Spleen (tissue), 11 donors: ENCODE data around the gene TMEM86B. TPM values are rescaled to one million over a fixed set of nuclear protein-coding genes. Genes with fewer than 3 reads are reported as not detected.

Source experiments
- DNase-seq: peaks from one replicate; pipeline ENCODE4 v3.0.0-alpha.2; 2020
- H3K27ac ChIP-seq, 8 donors: fragments of 200-600 bp; sonication (generic) in 7 of 8; 1 replicate in 4 of 8; 2 replicates in 4 of 8; pipeline versions ENCODE4 v1.5.0 to v1.8.0; 2016 to 2021; ENCODE audit warnings: inconsistent platforms in 4 of 8, mild to moderate bottlenecking in 4 of 8, moderate library complexity in 1 of 8
- H3K27me3 ChIP-seq, 7 donors: fragments of 200-600 bp; sonication (generic) in 6 of 7; replicated peaks in 1 of 7; 1 replicate in 4 of 7; 2 replicates in 3 of 7; pipeline versions ENCODE4 v1.5.0 to v1.8.0; 2016 to 2021; ENCODE audit warnings: inconsistent platforms in 3 of 7, mild to moderate bottlenecking in 1 of 7
- H3K36me3 ChIP-seq, 6 donors: fragments of 200-600 bp; sonication (generic) in 5 of 6; 1 replicate in 4 of 6; 2 replicates in 2 of 6; pipeline versions ENCODE4 v1.5.0 to v1.8.0; 2016 to 2021; ENCODE audit warnings: inconsistent platforms in 2 of 6
- H3K4me1 ChIP-seq, 6 donors: fragments of 200-600 bp; sonication (generic) in 5 of 6; 1 replicate in 3 of 6; 2 replicates in 3 of 6; pipeline versions ENCODE4 v1.5.0 to v1.8.0; 2016 to 2021; ENCODE audit warnings: inconsistent platforms in 3 of 6
- H3K4me3 ChIP-seq, 8 donors: fragments of 200-600 bp; sonication (generic) in 7 of 8; 1 replicate in 4 of 8; 2 replicates in 4 of 8; pipeline versions ENCODE4 v1.5.0 to v1.8.0; 2016 to 2021; ENCODE audit warnings: inconsistent platforms in 4 of 8, mild to moderate bottlenecking in 4 of 8, moderate library complexity in 2 of 8
- H3K9me3 ChIP-seq, 8 donors: fragments of 200-600 bp; sonication (generic) in 7 of 8; 1 replicate in 4 of 8; 2 replicates in 4 of 8; pipeline versions ENCODE4 v1.5.0 to v1.8.0; 2016 to 2021; ENCODE audit warnings: inconsistent platforms in 4 of 8
- CTCF ChIP-seq, 11 experiments: fragments of 200-600 bp in 7 of 11; fragments of 450-650 bp in 4 of 11; sonication (generic) in 4 of 11; IDR thresholded peaks in 8 of 11; conservative IDR thresholded peaks in 3 of 11; 1 replicate in 7 of 11; 2 replicates in 4 of 11; pipeline versions ENCODE4 v1.4.0 to v1.8.0; 2016 to 2021; ENCODE audit warnings: antibody characterized with exemption in 11 of 11, inconsistent platforms in 4 of 11, mild to moderate bottlenecking in 1 of 11
- POLR2A ChIP-seq, 3 donors: fragments of 450-650 bp; IDR thresholded peaks; one replicate each; pipeline ENCODE4 v1.5.1; 2017; ENCODE audit warnings: antibody characterized with exemption in 3 of 3, mild to moderate bottlenecking in 1 of 3
- POLR2AphosphoS5 ChIP-seq, 3 donors: sonication (generic); formaldehyde crosslinking; IDR thresholded peaks; one replicate each; pipeline ENCODE4 v1.5.1; 2017; ENCODE audit warnings: antibody characterized with exemption in 3 of 3
- WGBS, 5 donors: extraction: QIAGEN DNeasy Blood & Tissue Kit in 3 of 5; methylation state at CpG; one replicate each; pipeline versions ENCODE4 v1.1.5 to v1.1.7; 2013 to 2018; 5-methylcytosine and 5-hydroxymethylcytosine counted together
- intact Hi-C: fragments of 100-400 bp; cut with DNase I; formaldehyde crosslinking; loops from one replicate; pipeline ENCODE4 v1.15.0; 2023; ENCODE audit warnings: low total_unique reads
- polyA plus RNA-seq, 3 donors: library from polyadenylated mRNA; stranded (reverse); fragments of 200-250 nt; gene quantifications; one replicate each; pipeline ENCODE4 v1.2.1, GENCODE V29; 2013
- total RNA-seq, 7 donors: library from RNA; depleted of rRNA in 3 of 7; stranded (reverse); fragments of >200 nt in 3 of 7; fragmentation: NEBNext Ultra II Directional in 4 of 7; extraction: Animal tissue kit (Norgen Biotek cat#: 25700) in 4 of 7; gene quantifications; one replicate each; pipeline versions ENCODE4 v1.1.0 to v1.2.1, GENCODE V29; 2016 to 2021
- donor health status: healthy with polysubstance abuse.
- donor health status: DM: no; HTN: no; CAD: no; lungs with moderate emphysema.
- donor health status: DM: no; HTN: no; CAD: no.
- donor health status: Bipolar disorder and iron deficiency.
- donor health status: healthy.
- donor health status: DM: no; HTN: no; CAD: no.
- donor health status: DM: yes; HTN: yes; CAD: no.

Gene TMEM86B
- total and polyA plus RNA-seq, 10 donors: 7.5 to 31.5 (median 10.5) TPM

- 86 to 89% (median 87%) methylated on average over 20 to 30 of the region's 30 CpGs for WGBS, 5 donors
- Histone ChIP-seq H3K9me3 (no peaks in the 10 kb centered on the region), H3K4me3 (no peak overlapping the region), H3K27ac (peak overlapping the region in 7 of 8 donors; percentile 4 to 61 (median 34)), H3K4me1 (peaks cover 0 to 32% (median 15%) of the 10 kb centered on the region in 6 donors), H3K27me3 (no peaks in the 10 kb centered on the region), H3K36me3 (peaks cover 5 to 100% (median 93%) of the 10 kb centered on the region in 6 donors)
- TF ChIP-seq CTCF (IDR thresholded peaks at IDR 0.05 in 8 of 11, conservative IDR thresholded peaks at IDR 0.05 in 3 of 11) (no peak), POLR2AphosphoS5 (IDR thresholded peaks at IDR 0.05) (peak in 1 of 3 donors; percentile 79)
- DNase-seq: no peak
- intact Hi-C loops: no loop called here
These were observed 3.1 kb upstream of the TMEM86B start for GRCh38 chr19:55231391-55232285.

GRCh38 chr19:55230780-55231179 is 2.2 kb upstream of the TMEM86B start:
- TF ChIP-seq CTCF (IDR thresholded peaks at IDR 0.05 in 8 of 11, conservative IDR thresholded peaks at IDR 0.05 in 3 of 11) (no peak), POLR2AphosphoS5 (IDR thresholded peaks at IDR 0.05) (no peak), POLR2A (IDR thresholded peaks at IDR 0.05) (no peak)
- Histone ChIP-seq H3K9me3 (no peaks in the 10 kb centered on the region), H3K4me3 (no peak overlapping the region), H3K27me3 (no peaks in the 10 kb centered on the region), H3K27ac (peak overlapping the region in 3 of 8 donors; percentile 34 to 57 (median 36)), H3K36me3 (peaks cover 5 to 100% (median 89%) of the 10 kb centered on the region in 6 donors), H3K4me1 (peaks cover 0 to 32% (median 15%) of the 10 kb centered on the region in 6 donors)
- intact Hi-C loops: no loop called here
- 78 to 96% (median 83%) methylated on average over 8 to 13 of the region's 13 CpGs for WGBS, 5 donors
- no peak for DNase-seq

GRCh38 chr19:55230329-55230728 is 1.8 kb upstream of the TMEM86B start:
- H3K36me3 ChIP-seq: peaks cover 5 to 98% (median 87%) of the 10 kb centered on the region in 6 donors
- peak overlapping the region in 1 of 8 donors; percentile 36 for H3K27ac ChIP-seq
- intact Hi-C loops: no loop called here
- H3K4me1 ChIP-seq: peaks cover 0 to 32% (median 15%) of the 10 kb centered on the region in 6 donors
- TF ChIP-seq CTCF (IDR thresholded peaks at IDR 0.05 in 8 of 11, conservative IDR thresholded peaks at IDR 0.05 in 3 of 11) (no peak), POLR2AphosphoS5 (IDR thresholded peaks at IDR 0.05) (no peak), POLR2A (IDR thresholded peaks at IDR 0.05) (no peak)
- WGBS, 5 donors: 79 to 91% (median 87%) methylated on average over 10 to 13 of the region's 13 CpGs
- H3K9me3 ChIP-seq: no peaks in the 10 kb centered on the region
- no peaks in the 10 kb centered on the region for H3K27me3 ChIP-seq
- DNase-seq: no peak
- H3K4me3 ChIP-seq: no peak overlapping the region

GRCh38 chr19:55229789-55230182 is 1.2 kb upstream of the TMEM86B start:
- TF ChIP-seq POLR2A (IDR thresholded peaks at IDR 0.05): no peak
- no peak for TF ChIP-seq POLR2AphosphoS5 (IDR thresholded peaks at IDR 0.05)
- no peak for TF ChIP-seq CTCF (IDR thresholded peaks at IDR 0.05 in 8 of 11, conservative IDR thresholded peaks at IDR 0.05 in 3 of 11)
- 71 to 87% (median 80%) methylated on average over 5 to 17 of the region's 17 CpGs for WGBS, 5 donors

More at GRCh38 chr19:55229789-55230182, 1.2 kb upstream of the TMEM86B start:
- Histone ChIP-seq H3K4me3 (no peak overlapping the region), H3K27me3 (no peaks in the 10 kb centered on the region), H3K4me1 (peaks cover 0 to 32% (median 15%) of the 10 kb centered on the region in 6 donors), H3K9me3 (no peaks in the 10 kb centered on the region), H3K27ac (peak overlapping the region in 1 of 8 donors; percentile 36), H3K36me3 (peaks cover 5 to 93% (median 83%) of the 10 kb centered on the region in 6 donors)
- DNase-seq: no peak
- intact Hi-C loops: no loop called here
